Spleen (tissue), 7 donors: ENCODE data around the gene DPM3.

Experiments
- CTCF ChIP-seq, 11 experiments: fragments of 200-600 bp in 7 of 11; fragments of 450-650 bp in 4 of 11; sonication (generic) in 4 of 11; IDR thresholded peaks in 8 of 11; conservative IDR thresholded peaks in 3 of 11; 1 replicate in 7 of 11; 2 replicates in 4 of 11; pipeline versions ENCODE4 v1.4.0 to v1.8.0; 2016 to 2021; ENCODE audit warnings: antibody characterized with exemption in 11 of 11, inconsistent platforms in 4 of 11, mild to moderate bottlenecking in 1 of 11
- POLR2AphosphoS5 ChIP-seq, 3 donors: sonication (generic); formaldehyde crosslinking; IDR thresholded peaks; one replicate each; pipeline ENCODE4 v1.5.1; 2017; ENCODE audit warnings: antibody characterized with exemption in 3 of 3
- donor health status: DM: no; HTN: no; CAD: no; lungs with moderate emphysema.
- donor health status: DM: no; HTN: no; CAD: no.
- donor health status: DM: no; HTN: no; CAD: no.

GRCh38 chr1:155135415-155136028 lies 4.8 kb downstream of the DPM3 start, which contains the start of gene SLC50A1:
- TF ChIP-seq CTCF (IDR thresholded peaks at IDR 0.05 in 8 of 11, conservative IDR thresholded peaks at IDR 0.05 in 3 of 11) (peak; percentile 40 to 83 (median 60)), POLR2AphosphoS5 (IDR thresholded peaks at IDR 0.05) (peak; percentile 95 to 96 (median 95))
